C4-2B (cell line): ENCODE results near the gene RAB40B.

Experiments
- CTCF ChIP-seq: fragments of 450-650 bp; conservative IDR thresholded peaks from 2 replicates; pipeline ENCODE4 v1.5.1; 2017; ENCODE audit warnings: mild to moderate bottlenecking
- ZFX ChIP-seq: fragments of 450-650 bp; IDR thresholded peaks from 2 replicates; pipeline ENCODE4 v1.6.1; 2017

- TF ChIP-seq CTCF (no peak), ZFX (no peak)
Measured at GRCh38 chr17:82692268-82692667, 6.2 kb downstream of the RAB40B start.
